CD4-positive, alpha-beta T cell treated with Interleukin-4 for 1 hour (primary cell): ENCODE data around the gene AGRN.
"Not testable (repeated sequence)": the region's sequence is repeated elsewhere in the genome, so short reads cannot be mapped to it uniquely, and the experiment has no call there.

Source experiments
- DNase-seq, 2 donors: peaks; one replicate each; pipeline ENCODE4 v3.0.0-alpha.2; 2020 to 2022

The AGRN gene

GRCh38 chr1:1021920-1022259 lies 2.0 kb downstream of the AGRN start:
- no peak for DNase-seq

- no peak for DNase-seq
These were observed 2.5 kb downstream of the AGRN start for GRCh38 chr1:1022302-1023009.

GRCh38 chr1:1023700-1024099 lies 3.8 kb downstream of the AGRN start:
- DNase-seq, result no peak

- DNase-seq, result no peak
These were observed 4.3 kb downstream of the AGRN start for GRCh38 chr1:1024149-1024770.

GRCh38 chr1:1024771-1025699 lies 5.1 kb downstream of the AGRN start:
- DNase-seq, result no peak

- DNase-seq, result no peak
These were observed 5.8 kb downstream of the AGRN start for GRCh38 chr1:1025730-1026129.

- DNase-seq, result no peak
These were observed 6.9 kb downstream of the AGRN start for GRCh38 chr1:1026599-1027413.

- DNase-seq, result no peak
These were observed 7.9 kb downstream of the AGRN start for GRCh38 chr1:1027791-1028190.

- not testable (repeated sequence) for DNase-seq
These were observed 11.1 kb downstream of the AGRN start for GRCh38 chr1:1030867-1031658.

- DNase-seq, result no peak
These were observed 11.8 kb downstream of the AGRN start for GRCh38 chr1:1031659-1032235.

GRCh38 chr1:1032424-1032823 lies 12.5 kb downstream of the AGRN start:
- DNase-seq, result no peak

GRCh38 chr1:1033009-1033587 lies 13.2 kb downstream of the AGRN start:
- peak; percentile 86 to 92 for DNase-seq

GRCh38 chr1:1033731-1034438 lies 14.0 kb downstream of the AGRN start:
- no peak for DNase-seq

GRCh38 chr1:1034439-1034781 lies 14.5 kb downstream of the AGRN start:
- DNase-seq, result no peak

- DNase-seq, result no peak
These were observed 15.5 kb downstream of the AGRN start for GRCh38 chr1:1035291-1035943.

GRCh38 chr1:1037366-1038327 lies 17.7 kb downstream of the AGRN start:
- DNase-seq, result no peak

- peak in 1 of 2 donors; percentile 33 for DNase-seq
These were observed 18.8 kb downstream of the AGRN start for GRCh38 chr1:1038694-1039093.

- DNase-seq, result no peak
These were observed 19.4 kb downstream of the AGRN start for GRCh38 chr1:1039145-1039910.
